ENCODE results near the gene PDE4D. TPM values are rescaled to one million over a fixed set of nuclear protein-coding genes. Genes with fewer than 3 reads are reported as not detected.
"Not testable (repeated sequence)": the region's sequence is repeated elsewhere in the genome, so short reads cannot be mapped to it uniquely, and the experiment has no call there.

The PDE4D gene
- total RNA-seq, 1 donor: 12.7 TPM

- no peak for TF ChIP-seq CTCF (IDR thresholded peaks at IDR 0.05; ENCODE audit: insufficient read depth, low read length)
- no peak overlapping the region for H3K4me3 ChIP-seq (ENCODE audit: low read depth, low read length)
- no peak for DNase-seq (ENCODE audit: low read depth)
Measured at GRCh38 chr5:59755476-59755875, 138.1 kb downstream of the PDE4D start.

- no peak for TF ChIP-seq CTCF (IDR thresholded peaks at IDR 0.05; ENCODE audit: insufficient read depth, low read length)
- no peak for DNase-seq (ENCODE audit: low read depth)
- H3K4me3 ChIP-seq (ENCODE audit: low read depth, low read length): no peak overlapping the region
Measured at GRCh38 chr5:59753599-59753998, 139.9 kb downstream of the PDE4D start.

GRCh38 chr5:59749782-59750520, 143.6 kb downstream of the PDE4D start:
- TF ChIP-seq CTCF (IDR thresholded peaks at IDR 0.05; ENCODE audit: insufficient read depth, low read length): no peak
- no peak overlapping the region for H3K4me3 ChIP-seq (ENCODE audit: low read depth, low read length)
- DNase-seq (ENCODE audit: low read depth): no peak

- DNase-seq (ENCODE audit: low read depth); H3K4me3 ChIP-seq (ENCODE audit: low read depth, low read length): not testable (repeated sequence)
Measured at GRCh38 chr5:59748036-59748663, 145.4 kb downstream of the PDE4D start.

- DNase-seq (ENCODE audit: low read depth): no peak
- TF ChIP-seq CTCF (IDR thresholded peaks at IDR 0.05; ENCODE audit: insufficient read depth, low read length): no peak
- no peak overlapping the region for H3K4me3 ChIP-seq (ENCODE audit: low read depth, low read length)
Measured at GRCh38 chr5:59746241-59746765, 147.2 kb downstream of the PDE4D start.

GRCh38 chr5:59745415-59745863, 148.1 kb downstream of the PDE4D start:
- no peak for TF ChIP-seq CTCF (IDR thresholded peaks at IDR 0.05; ENCODE audit: insufficient read depth, low read length)
- DNase-seq (ENCODE audit: low read depth): peak; percentile 73
- H3K4me3 ChIP-seq (ENCODE audit: low read depth, low read length): no peak overlapping the region

DNA sequence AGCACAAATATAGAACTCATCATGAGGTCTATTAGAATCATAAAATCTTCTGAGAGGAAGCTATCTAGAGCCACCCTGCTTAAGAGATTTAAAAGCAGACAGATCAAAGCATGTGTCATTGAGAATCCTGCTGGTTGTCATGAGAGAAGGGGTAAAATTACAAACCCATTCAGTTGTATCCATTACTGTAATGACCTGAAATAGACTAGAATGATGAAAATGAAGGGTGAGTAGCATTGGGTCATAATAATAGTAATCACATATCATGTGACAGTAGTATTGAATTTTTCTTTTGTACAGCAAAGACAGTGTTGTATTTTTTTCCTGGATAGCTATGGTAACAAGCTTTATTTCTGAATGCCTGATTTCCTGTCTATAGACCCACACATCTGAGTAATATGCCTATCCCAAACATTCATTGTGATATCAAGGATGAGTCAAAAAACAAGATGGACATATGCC, 149.0 kb downstream of the PDE4D start:
- peak; percentile 16 for DNase-seq (ENCODE audit: low read depth)
- no peak for TF ChIP-seq CTCF (IDR thresholded peaks at IDR 0.05; ENCODE audit: insufficient read depth, low read length)
- H3K4me3 ChIP-seq (ENCODE audit: low read depth, low read length): no peak overlapping the region

All from fibroblast of the aortic adventitia (primary cell).